VCaP (cell line): ENCODE data around the gene SMIM24.
A peak's percentile ranks its signal among the peaks of the same experiment; 100 is the strongest.

Experiments
- H3K27ac ChIP-seq: fragments of 450-650 bp; 2 replicates; pipeline ENCODE4 v1.5.1; 2017
- TF ChIP-seq, protein P1 (sequence below): fragments of 450-650 bp; conservative IDR thresholded peaks from 2 replicates; pipeline ENCODE4 v1.5.1; 2017; ENCODE audit warnings: mild to moderate bottlenecking, moderate library complexity

Gene SMIM24

DNA sequence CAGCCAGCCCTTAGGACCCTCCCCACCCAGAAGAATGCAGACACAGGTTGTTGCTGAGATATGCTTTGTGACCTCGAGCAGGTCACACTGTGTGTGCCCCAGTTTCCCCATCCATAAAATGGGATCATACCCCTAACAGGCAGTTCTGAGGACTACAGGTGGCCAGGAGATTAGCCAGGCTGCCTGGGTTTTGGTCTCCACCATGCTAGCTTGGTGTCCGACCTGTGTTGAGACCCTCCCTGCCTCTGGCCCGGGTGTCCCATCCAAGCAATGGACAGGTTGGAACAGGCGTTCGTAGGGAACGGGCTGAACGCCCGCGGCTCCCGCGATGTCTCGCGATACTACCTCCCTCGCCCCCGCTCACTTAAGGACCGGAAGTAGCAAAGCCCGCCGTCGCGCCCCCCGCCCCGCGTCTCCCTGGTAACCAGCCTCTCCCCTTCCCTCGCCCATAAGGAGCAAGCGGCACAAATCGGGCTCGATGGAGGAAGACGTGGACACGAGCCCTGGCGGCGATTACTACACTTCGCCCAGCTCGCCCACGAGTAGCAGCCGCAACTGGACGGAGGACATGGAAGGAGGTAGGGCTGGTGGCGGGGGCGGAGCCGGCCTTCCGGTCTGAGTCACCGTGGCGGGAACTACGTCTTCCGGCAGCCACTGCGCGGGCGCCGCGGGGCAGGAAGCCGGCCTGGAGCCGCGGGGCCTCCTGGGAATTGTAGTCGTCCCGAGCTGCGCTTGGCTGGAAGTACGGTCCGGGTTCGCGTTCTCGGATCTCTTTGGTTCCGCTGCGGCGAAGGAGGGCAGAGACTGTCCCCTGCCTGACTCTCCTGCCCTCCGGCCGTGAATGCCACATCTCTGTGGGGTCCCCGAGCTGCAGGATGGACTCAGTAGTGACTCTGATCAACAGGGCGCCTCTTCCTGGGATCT, 45.4 kb downstream of the SMIM24 start:
- TF ChIP-seq, protein P1, sequence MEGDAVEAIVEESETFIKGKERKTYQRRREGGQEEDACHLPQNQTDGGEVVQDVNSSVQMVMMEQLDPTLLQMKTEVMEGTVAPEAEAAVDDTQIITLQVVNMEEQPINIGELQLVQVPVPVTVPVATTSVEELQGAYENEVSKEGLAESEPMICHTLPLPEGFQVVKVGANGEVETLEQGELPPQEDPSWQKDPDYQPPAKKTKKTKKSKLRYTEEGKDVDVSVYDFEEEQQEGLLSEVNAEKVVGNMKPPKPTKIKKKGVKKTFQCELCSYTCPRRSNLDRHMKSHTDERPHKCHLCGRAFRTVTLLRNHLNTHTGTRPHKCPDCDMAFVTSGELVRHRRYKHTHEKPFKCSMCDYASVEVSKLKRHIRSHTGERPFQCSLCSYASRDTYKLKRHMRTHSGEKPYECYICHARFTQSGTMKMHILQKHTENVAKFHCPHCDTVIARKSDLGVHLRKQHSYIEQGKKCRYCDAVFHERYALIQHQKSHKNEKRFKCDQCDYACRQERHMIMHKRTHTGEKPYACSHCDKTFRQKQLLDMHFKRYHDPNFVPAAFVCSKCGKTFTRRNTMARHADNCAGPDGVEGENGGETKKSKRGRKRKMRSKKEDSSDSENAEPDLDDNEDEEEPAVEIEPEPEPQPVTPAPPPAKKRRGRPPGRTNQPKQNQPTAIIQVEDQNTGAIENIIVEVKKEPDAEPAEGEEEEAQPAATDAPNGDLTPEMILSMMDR = no peak
- peak overlapping the region; percentile 74 for H3K27ac ChIP-seq

DNA sequence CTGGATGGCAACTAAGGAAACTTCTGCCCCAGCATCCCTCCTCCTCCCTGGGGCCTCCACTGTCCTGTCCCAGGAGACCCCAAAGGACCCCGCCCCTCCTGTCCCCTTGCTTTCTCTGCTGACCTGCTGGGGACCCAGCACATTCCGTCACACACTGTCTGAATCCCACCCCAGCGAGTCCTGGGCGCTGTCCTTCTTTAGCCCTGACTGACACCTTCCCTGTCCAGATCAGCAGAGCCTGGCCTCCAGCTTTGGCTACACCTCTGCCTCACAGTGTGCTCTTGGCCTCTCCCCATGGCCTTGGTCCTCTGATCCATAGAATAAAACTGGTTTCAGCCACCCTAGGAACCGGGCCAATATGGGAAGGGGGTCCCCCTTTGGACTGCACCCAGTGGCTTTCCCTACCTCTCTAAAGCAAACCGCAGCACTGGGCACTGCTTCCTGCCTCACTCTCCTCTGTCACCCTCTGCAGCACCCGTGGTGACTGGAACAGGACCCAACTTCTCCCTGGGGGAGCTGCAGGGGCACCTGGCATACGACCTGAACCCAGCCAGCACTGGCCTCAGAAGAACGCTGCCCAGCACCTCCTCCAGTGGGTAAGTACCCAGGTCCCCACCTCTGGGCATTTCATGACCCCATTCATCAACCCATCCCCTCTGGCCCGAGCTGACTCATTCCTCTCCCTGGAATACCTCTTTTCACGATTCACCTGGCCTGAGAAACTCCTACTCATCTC, 46.4 kb downstream of the SMIM24 start:
- peak overlapping the region; percentile 74 for H3K27ac ChIP-seq
- TF ChIP-seq, protein P1 = no peak

DNA sequence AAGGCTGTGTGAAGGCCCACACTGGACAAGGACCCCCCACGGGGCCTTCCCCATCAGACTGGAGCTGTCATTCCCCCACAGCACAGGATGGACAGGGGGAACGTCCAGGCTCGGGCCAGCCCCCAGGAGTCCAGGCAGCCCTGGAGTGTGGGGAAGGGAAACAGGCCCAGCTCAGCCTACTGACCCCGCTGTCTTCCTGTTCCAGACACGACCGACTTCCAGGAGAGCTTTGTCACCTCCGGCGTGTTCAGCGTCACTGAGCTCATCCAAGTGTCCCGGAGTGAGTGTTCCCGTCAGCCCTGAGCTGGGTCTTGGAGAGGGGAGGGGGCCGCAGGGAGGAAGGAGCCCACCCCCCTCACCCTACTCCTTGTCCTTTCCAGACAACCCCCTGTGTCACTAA, 47.0 kb downstream of the SMIM24 start:
- no peak overlapping the region for H3K27ac ChIP-seq
- TF ChIP-seq, protein P1 = no peak

DNA sequence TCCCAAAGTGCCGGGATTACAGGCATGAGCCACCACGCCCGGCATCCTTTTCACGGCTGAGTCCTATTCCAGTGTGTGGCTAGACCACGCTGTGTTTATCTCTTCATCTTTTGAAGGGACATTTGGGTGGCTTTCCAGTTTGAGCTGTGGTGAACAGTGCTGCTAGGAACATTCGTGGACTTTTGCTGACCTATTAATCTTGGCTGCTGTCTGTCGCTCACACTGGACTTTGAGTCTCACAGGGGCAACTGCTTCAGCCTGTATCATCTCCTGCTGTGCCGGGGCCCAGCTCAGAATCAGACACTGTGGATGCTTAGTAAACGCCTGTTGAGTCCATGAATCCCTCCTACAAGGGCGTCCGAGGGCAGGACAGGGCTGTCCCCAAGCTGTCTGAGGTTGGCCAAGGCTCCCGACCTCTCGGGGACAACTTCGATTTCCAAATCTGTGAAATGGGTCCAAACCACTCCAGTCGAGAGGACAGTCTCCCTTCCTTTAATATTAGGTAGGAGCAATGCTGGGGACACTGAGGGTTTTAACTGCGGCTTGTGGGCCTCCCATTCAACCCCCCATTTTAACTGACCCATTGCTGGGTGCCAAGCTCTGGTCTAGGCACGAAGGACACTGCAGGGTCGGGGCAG, 48.4 kb downstream of the SMIM24 start:
- peak overlapping the region; percentile 81 for H3K27ac ChIP-seq
- TF ChIP-seq, protein P1 = no peak

DNA sequence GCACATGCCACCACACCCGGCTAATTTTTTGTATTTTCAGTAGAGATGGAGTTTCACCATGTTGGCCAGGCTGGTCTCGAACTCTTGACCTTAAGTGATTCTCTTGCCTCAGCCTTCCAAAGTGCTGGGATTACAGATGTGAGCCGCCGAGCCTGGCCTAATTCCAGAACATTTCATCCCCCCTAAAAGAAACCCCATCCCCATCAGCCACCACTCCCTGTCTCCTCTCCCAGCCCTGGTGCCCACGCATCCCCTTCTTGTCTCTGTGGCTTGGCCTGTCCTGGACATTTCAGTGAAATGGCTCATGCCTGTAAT, 50.0 kb downstream of the SMIM24 start:
- peak overlapping the region; percentile 81 for H3K27ac ChIP-seq

DNA sequence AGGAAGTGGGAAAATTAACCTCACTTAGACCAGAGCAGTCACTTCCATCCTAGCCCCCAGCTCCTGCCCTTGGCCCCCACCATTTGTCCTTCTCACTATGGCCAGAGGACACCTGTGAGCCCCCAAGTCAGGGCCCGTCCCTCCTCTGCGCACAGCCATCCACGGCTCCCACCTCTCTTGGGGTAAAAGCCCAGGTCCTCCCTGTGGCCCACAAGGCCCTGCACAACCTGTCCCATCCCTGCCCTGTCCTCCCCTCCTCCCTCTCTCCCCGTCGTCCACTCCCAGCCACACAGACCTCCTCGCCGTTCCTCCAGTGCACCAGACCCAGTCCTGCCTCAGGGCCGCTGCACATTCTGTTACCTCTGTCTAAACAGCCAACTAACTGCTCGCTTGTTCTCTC, 53.9 kb downstream of the SMIM24 start:
- TF ChIP-seq, protein P1 = no peak
- H3K27ac ChIP-seq = no peak overlapping the region
